Astrocyte (in vitro differentiated cells and primary cell): ENCODE data around the gene FBXW7.

ENCODE experiments used
- EZH2 ChIP-seq: IDR thresholded peaks from 2 replicates; pipeline ENCODE4 v1.6.1; 2012; ENCODE audit warnings: mild to moderate bottlenecking, low read length, inconsistent platforms; ENCODE audit not compliant: insufficient read depth
- TF ChIP-seq, protein P1 (sequence below): IDR thresholded peaks from 2 replicates; pipeline ENCODE4 v1.5.1; 2011; ENCODE audit warnings: low read depth, mild to moderate bottlenecking, inconsistent platforms, low read length, moderate library complexity; ENCODE audit not compliant: insufficient read depth

- TF ChIP-seq, protein P1, sequence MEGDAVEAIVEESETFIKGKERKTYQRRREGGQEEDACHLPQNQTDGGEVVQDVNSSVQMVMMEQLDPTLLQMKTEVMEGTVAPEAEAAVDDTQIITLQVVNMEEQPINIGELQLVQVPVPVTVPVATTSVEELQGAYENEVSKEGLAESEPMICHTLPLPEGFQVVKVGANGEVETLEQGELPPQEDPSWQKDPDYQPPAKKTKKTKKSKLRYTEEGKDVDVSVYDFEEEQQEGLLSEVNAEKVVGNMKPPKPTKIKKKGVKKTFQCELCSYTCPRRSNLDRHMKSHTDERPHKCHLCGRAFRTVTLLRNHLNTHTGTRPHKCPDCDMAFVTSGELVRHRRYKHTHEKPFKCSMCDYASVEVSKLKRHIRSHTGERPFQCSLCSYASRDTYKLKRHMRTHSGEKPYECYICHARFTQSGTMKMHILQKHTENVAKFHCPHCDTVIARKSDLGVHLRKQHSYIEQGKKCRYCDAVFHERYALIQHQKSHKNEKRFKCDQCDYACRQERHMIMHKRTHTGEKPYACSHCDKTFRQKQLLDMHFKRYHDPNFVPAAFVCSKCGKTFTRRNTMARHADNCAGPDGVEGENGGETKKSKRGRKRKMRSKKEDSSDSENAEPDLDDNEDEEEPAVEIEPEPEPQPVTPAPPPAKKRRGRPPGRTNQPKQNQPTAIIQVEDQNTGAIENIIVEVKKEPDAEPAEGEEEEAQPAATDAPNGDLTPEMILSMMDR, result no peak
- no peak for TF ChIP-seq EZH2
Observed at GRCh38 chr4:152545088-152545487, 9.2 kb upstream of the FBXW7 start.
